ENCODE data around the gene TASP1. TPM values are rescaled to one million over a fixed set of nuclear protein-coding genes. Genes with fewer than 3 reads are reported as not detected.

Gene TASP1
- total RNA-seq, 1 experiment from 2014 or later: 19.0 TPM

- DNase-seq (ENCODE audit: unreplicated experiment): no peak
- CTCF ChIA-PET: interaction anchor here (0.6 to 1.6 kb wide), 2 partner anchors 21 to 115 kb away, joined by 3 to 4 read pairs; no protein-coding TSS in a partner anchor
Measured at GRCh38 chr20:13656721-13657368, 18.1 kb upstream of the TASP1 start.

GRCh38 chr20:13654463-13655023, 15.8 kb upstream of the TASP1 start:
- Mint-ChIP-seq H3K4me3 (ENCODE audit: unreplicated experiment) (no peak overlapping the region), H3K27me3 (ENCODE audit: insufficient read depth, unreplicated experiment) (peaks cover 10% of the 10 kb centered on the region), H3K36me3 (ENCODE audit: insufficient read depth, unreplicated experiment) (no peaks in the 10 kb centered on the region), H3K9me3 (ENCODE audit: unreplicated experiment) (no peaks in the 10 kb centered on the region), H3K27ac (ENCODE audit: low read depth, unreplicated experiment) (no peak overlapping the region), H3K4me1 (ENCODE audit: insufficient read depth, unreplicated experiment) (no peaks in the 10 kb centered on the region)
- no peak for DNase-seq (ENCODE audit: unreplicated experiment)
- POLR2A ChIA-PET: interaction anchor here (0.8 kb wide), 1 partner anchor 12 kb away, joined by 3 read pairs; no protein-coding TSS in a partner anchor
- intact Hi-C loops (cut with micrococcal nuclease): no loop called here
- CTCF ChIA-PET: interaction anchor here (0.6 kb wide), 1 partner anchor 387 kb away, joined by 3 read pairs; no protein-coding TSS in a partner anchor
- no peak for TF ChIP-seq CTCF (IDR thresholded peaks at IDR 0.05; ENCODE audit: unreplicated experiment)
- BruUV-seq (replicated peaks): no TSS peak

More at GRCh38 chr20:13656721-13657368, 18.1 kb upstream of the TASP1 start:
- Mint-ChIP-seq H3K27ac (ENCODE audit: low read depth, unreplicated experiment) (no peak overlapping the region), H3K27me3 (ENCODE audit: insufficient read depth, unreplicated experiment) (peaks cover 10% of the 10 kb centered on the region), H3K36me3 (ENCODE audit: insufficient read depth, unreplicated experiment) (no peaks in the 10 kb centered on the region), H3K4me1 (ENCODE audit: insufficient read depth, unreplicated experiment) (no peaks in the 10 kb centered on the region), H3K4me3 (ENCODE audit: unreplicated experiment) (no peak overlapping the region), H3K9me3 (ENCODE audit: unreplicated experiment) (no peaks in the 10 kb centered on the region)
- intact Hi-C loops (cut with micrococcal nuclease): no loop called here
- POLR2A ChIA-PET: interaction anchor here (0.6 kb wide), 1 partner anchor 65 kb away, joined by 3 read pairs; no protein-coding TSS in a partner anchor
- TF ChIP-seq CTCF (IDR thresholded peaks at IDR 0.05; ENCODE audit: unreplicated experiment): no peak
- BruUV-seq (replicated peaks): no TSS peak

GRCh38 chr20:13650474-13650873, 11.7 kb upstream of the TASP1 start:
- CTCF ChIA-PET: no interaction called here

More at GRCh38 chr20:13650474-13650873, 11.7 kb upstream of the TASP1 start:
- Mint-ChIP-seq H3K27me3 (ENCODE audit: insufficient read depth, unreplicated experiment) (peaks cover 10% of the 10 kb centered on the region), H3K27ac (ENCODE audit: low read depth, unreplicated experiment) (no peak overlapping the region), H3K4me3 (ENCODE audit: unreplicated experiment) (no peak overlapping the region), H3K4me1 (ENCODE audit: insufficient read depth, unreplicated experiment) (no peaks in the 10 kb centered on the region), H3K36me3 (ENCODE audit: insufficient read depth, unreplicated experiment) (no peaks in the 10 kb centered on the region), H3K9me3 (ENCODE audit: unreplicated experiment) (no peaks in the 10 kb centered on the region)
- POLR2A ChIA-PET: interaction anchor here (0.9 kb wide), 1 partner anchor 11 kb away, joined by 3 read pairs; no protein-coding TSS in a partner anchor
- intact Hi-C loops (cut with micrococcal nuclease): no loop called here
- no peak for TF ChIP-seq CTCF (IDR thresholded peaks at IDR 0.05; ENCODE audit: unreplicated experiment)
- BruUV-seq (replicated peaks): no TSS peak
- DNase-seq (ENCODE audit: unreplicated experiment): no peak
